Ovary (tissue), 3 donors: ENCODE results near the gene IMMP2L.

Experiments
- POLR2A ChIP-seq: fragments of 450-650 bp; IDR thresholded peaks from one replicate; pipeline ENCODE4 v1.6.1; 2017; ENCODE audit warnings: antibody characterized with exemption, mild to moderate bottlenecking, moderate library complexity
- TF ChIP-seq, protein P1 (sequence below), 3 donors: fragments of 450-650 bp in 2 of 3; fragments of 200-600 bp in 1 of 3; IDR thresholded peaks; one replicate each; pipeline versions ENCODE4 v1.5.1 to v1.8.0; 2016 to 2022; ENCODE audit warnings: antibody characterized with exemption in 3 of 3, mild to moderate bottlenecking in 1 of 3
- donor health status: DM: no; HTN: no; CAD: no.

DNA sequence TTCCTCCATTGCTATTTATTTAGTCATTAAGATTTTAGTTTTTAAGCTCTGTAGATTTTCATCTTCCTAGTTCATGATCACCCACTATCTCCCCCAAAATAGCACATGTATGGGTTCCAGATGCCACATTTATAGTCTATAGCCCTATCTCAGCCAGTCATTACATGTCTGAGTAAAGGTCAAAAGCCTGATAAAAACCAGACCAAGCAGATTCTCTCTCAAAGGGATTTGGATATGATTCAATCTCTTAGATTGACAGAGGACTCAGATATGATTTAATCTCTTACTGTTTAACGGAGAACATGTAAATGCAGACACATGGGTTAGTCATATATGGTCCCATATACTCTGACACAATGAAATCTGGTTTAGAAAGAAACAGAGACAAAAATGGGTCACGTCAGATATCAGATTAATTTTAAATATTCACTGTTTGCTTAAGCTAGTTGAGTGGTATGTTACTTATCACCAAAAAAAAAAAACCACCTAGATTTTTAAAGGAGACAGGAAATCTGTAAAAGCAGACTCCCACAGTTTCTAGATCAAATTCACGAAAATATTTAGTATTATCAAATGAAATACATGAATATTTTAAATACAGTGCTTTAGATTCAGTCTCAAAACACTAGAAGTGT, 578.4 kb downstream of the IMMP2L start:
- TF ChIP-seq, protein P1, sequence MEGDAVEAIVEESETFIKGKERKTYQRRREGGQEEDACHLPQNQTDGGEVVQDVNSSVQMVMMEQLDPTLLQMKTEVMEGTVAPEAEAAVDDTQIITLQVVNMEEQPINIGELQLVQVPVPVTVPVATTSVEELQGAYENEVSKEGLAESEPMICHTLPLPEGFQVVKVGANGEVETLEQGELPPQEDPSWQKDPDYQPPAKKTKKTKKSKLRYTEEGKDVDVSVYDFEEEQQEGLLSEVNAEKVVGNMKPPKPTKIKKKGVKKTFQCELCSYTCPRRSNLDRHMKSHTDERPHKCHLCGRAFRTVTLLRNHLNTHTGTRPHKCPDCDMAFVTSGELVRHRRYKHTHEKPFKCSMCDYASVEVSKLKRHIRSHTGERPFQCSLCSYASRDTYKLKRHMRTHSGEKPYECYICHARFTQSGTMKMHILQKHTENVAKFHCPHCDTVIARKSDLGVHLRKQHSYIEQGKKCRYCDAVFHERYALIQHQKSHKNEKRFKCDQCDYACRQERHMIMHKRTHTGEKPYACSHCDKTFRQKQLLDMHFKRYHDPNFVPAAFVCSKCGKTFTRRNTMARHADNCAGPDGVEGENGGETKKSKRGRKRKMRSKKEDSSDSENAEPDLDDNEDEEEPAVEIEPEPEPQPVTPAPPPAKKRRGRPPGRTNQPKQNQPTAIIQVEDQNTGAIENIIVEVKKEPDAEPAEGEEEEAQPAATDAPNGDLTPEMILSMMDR (IDR thresholded peaks at IDR 0.05) = no peak
- TF ChIP-seq POLR2A = no peak
